Measurements from ENCODE around the gene OSTC. TPM values are rescaled to one million over a fixed set of nuclear protein-coding genes. Genes with fewer than 3 reads are reported as not detected.

The OSTC gene
- total RNA-seq, 1 donor from 2014 or later: 64.4 TPM

GRCh38 chr4:108622022-108622421 is 28.4 kb upstream of the OSTC start:
- peaks cover 33% of the 10 kb centered on the region for H3K4me1 ChIP-seq
- H3K27me3 ChIP-seq (ENCODE audit: low read depth): no peaks in the 10 kb centered on the region
- H3K9me3 ChIP-seq: no peaks in the 10 kb centered on the region
- peaks cover 55% of the 10 kb centered on the region for H3K36me3 ChIP-seq
- ATAC-seq (no peak), DNase-seq (no peak)
- intact Hi-C loops (cut with DNase I): no loop called here
- H3K4me3 ChIP-seq: peak overlapping the region; percentile 87
- peak overlapping the region; percentile 86 for H3K27ac ChIP-seq
- TF ChIP-seq CTCF (IDR thresholded peaks at IDR 0.05): no peak

GRCh38 chr4:108622828-108623227 is 27.6 kb upstream of the OSTC start:
- Histone ChIP-seq H3K4me1 (peaks cover 33% of the 10 kb centered on the region), H3K9me3 (no peaks in the 10 kb centered on the region), H3K27me3 (ENCODE audit: low read depth) (no peaks in the 10 kb centered on the region), H3K36me3 (peaks cover 63% of the 10 kb centered on the region), H3K27ac (no peak overlapping the region), H3K4me3 (no peak overlapping the region)
- no peak for ATAC-seq
- intact Hi-C loops (cut with DNase I): no loop called here
- TF ChIP-seq CTCF (IDR thresholded peaks at IDR 0.05): no peak
- no peak for DNase-seq

- ATAC-seq (no peak), DNase-seq (no peak)
- H3K9me3 ChIP-seq: no peaks in the 10 kb centered on the region
- H3K4me1 ChIP-seq: peaks cover 33% of the 10 kb centered on the region
- TF ChIP-seq CTCF (IDR thresholded peaks at IDR 0.05): no peak
- H3K27me3 ChIP-seq (ENCODE audit: low read depth): no peaks in the 10 kb centered on the region
- intact Hi-C loops (cut with DNase I): no loop called here
- H3K27ac ChIP-seq: no peak overlapping the region
- H3K36me3 ChIP-seq: peaks cover 79% of the 10 kb centered on the region
- no peak overlapping the region for H3K4me3 ChIP-seq
These were observed 25.9 kb upstream of the OSTC start for GRCh38 chr4:108624263-108625056.

- Histone ChIP-seq H3K27me3 (ENCODE audit: low read depth) (no peaks in the 10 kb centered on the region), H3K27ac (no peak overlapping the region), H3K4me1 (peaks cover 28% of the 10 kb centered on the region), H3K4me3 (no peak overlapping the region), H3K36me3 (peaks cover 95% of the 10 kb centered on the region), H3K9me3 (no peaks in the 10 kb centered on the region)
- intact Hi-C loops (cut with DNase I): no loop called here
- no peak for TF ChIP-seq CTCF (IDR thresholded peaks at IDR 0.05)
- ATAC-seq: no peak
- no peak for DNase-seq
These were observed 24.3 kb upstream of the OSTC start for GRCh38 chr4:108626056-108626455.

- intact Hi-C loops (cut with DNase I): no loop called here
- peaks cover 99% of the 10 kb centered on the region for H3K36me3 ChIP-seq
These were observed 22.0 kb upstream of the OSTC start for GRCh38 chr4:108628411-108628810.

More at GRCh38 chr4:108628411-108628810, 22.0 kb upstream of the OSTC start:
- no peaks in the 10 kb centered on the region for H3K27me3 ChIP-seq (ENCODE audit: low read depth)
- H3K4me1 ChIP-seq: peaks cover 4% of the 10 kb centered on the region
- DNase-seq (no peak), ATAC-seq (no peak)
- H3K9me3 ChIP-seq: no peaks in the 10 kb centered on the region
- H3K27ac ChIP-seq: no peak overlapping the region
- H3K4me3 ChIP-seq: no peak overlapping the region
- TF ChIP-seq CTCF (IDR thresholded peaks at IDR 0.05): no peak
